AG09319 (cell line): ENCODE measurements around the gene FAM89B.

Experiments
- DNase-seq: peaks from one replicate; pipeline ENCODE4 v3.0.0-alpha.2; 2010; ENCODE audit warnings: low read depth; ENCODE audit errors: extremely low read depth
- CTCF ChIP-seq: IDR thresholded peaks from 2 replicates; pipeline ENCODE4 v1.5.1; 2011; ENCODE audit warnings: low read depth, mild to moderate bottlenecking, inconsistent platforms, low read length, moderate library complexity

Gene FAM89B

GRCh38 chr11:65569973-65570918, 2.1 kb upstream of the FAM89B start, which contains the start of gene ZNRD2:
ZNRD2 (plus strand) TSS chr11:65570477; CDS start chr11:65570492, 15 bp downstream.
- TF ChIP-seq CTCF, result peak; percentile 41
- peak; percentile 92 for DNase-seq

GRCh38 chr11:65571420-65571819, 918 bp upstream of the FAM89B start:
- DNase-seq, result no peak
- no peak for TF ChIP-seq CTCF

GRCh38 chr11:65571940-65572339, 398 bp upstream of the FAM89B start:
- DNase-seq, result no peak
- peak; percentile 23 for TF ChIP-seq CTCF

GRCh38 chr11:65573391-65574079, 1.2 kb downstream of the FAM89B start:
- TF ChIP-seq CTCF, result no peak
- DNase-seq, result no peak

- peak; percentile 93 for DNase-seq
- TF ChIP-seq CTCF, result peak; percentile 59
Measured at GRCh38 chr11:65574109-65574810, 1.9 kb downstream of the FAM89B start.

GRCh38 chr11:65574811-65575567, 2.7 kb downstream of the FAM89B start:
- TF ChIP-seq CTCF, result no peak
- no peak for DNase-seq
